Stomach smooth muscle (tissue), 2 donors: ENCODE data around the gene RARS1.

Source experiments
- H3K27ac ChIP-seq: one replicate; pipeline ENCODE4 v1.7.0; 2013; ENCODE audit warnings: mild to moderate bottlenecking, low read length, inconsistent platforms
- H3K27me3 ChIP-seq, 2 donors: one replicate each; pipeline ENCODE4 v1.7.0; 2013; ENCODE audit warnings: low read length in 2 of 2; ENCODE audit not compliant: insufficient read depth in 2 of 2, control insufficient read depth in 1 of 2
- H3K36me3 ChIP-seq, 2 donors: one replicate each; pipeline ENCODE4 v1.7.0; 2013; ENCODE audit warnings: low read length in 2 of 2; ENCODE audit not compliant: control insufficient read depth in 2 of 2, insufficient read depth in 2 of 2
- H3K4me1 ChIP-seq: one replicate; pipeline ENCODE4 v1.7.0; 2013; ENCODE audit warnings: low read length; ENCODE audit not compliant: control insufficient read depth, insufficient read depth
- H3K4me3 ChIP-seq, 2 donors: one replicate each; pipeline ENCODE4 v1.7.0; 2013; ENCODE audit warnings: low read length in 2 of 2
- H3K9ac ChIP-seq, 2 donors: one replicate each; pipeline ENCODE4 v1.7.0; 2013; ENCODE audit warnings: low read length in 2 of 2, mild to moderate bottlenecking in 1 of 2
- H3K9me3 ChIP-seq, 2 donors: one replicate each; pipeline ENCODE4 v1.7.0; 2013; ENCODE audit warnings: low read length in 2 of 2; ENCODE audit not compliant: control insufficient read depth in 2 of 2
- donor health status: healthy.
- donor health status: Pancreatic carcinoma.

RARS1 gene

DNA sequence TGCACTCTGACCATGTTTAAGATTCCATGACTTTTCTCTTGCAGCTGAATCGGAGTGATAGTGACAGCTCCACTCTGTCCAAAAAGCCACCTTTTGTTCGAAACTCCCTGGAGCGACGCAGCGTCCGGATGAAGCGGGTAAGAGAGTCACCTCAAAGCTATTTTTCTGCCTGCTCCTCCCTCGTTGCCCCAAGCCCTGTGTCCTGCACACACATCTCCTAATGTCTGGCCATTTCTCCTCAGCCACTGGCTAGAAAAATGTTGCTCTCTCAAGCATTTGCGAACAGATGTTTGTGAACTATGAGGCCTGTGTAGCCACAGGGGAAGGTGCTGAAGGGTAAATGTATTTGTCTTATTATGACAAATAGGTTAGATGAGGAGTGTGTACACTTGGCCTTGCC lies 25.7 kb upstream of the RARS1 start:
- H3K36me3 ChIP-seq, result no peaks in the 10 kb centered on the region
- no peak overlapping the region for H3K9ac ChIP-seq
- H3K27me3 ChIP-seq, result no peaks in the 10 kb centered on the region
- no peak overlapping the region for H3K27ac ChIP-seq
- H3K4me3 ChIP-seq, result no peak overlapping the region
- H3K4me1 ChIP-seq, result no peaks in the 10 kb centered on the region
- H3K9me3 ChIP-seq, result no peaks in the 10 kb centered on the region

DNA sequence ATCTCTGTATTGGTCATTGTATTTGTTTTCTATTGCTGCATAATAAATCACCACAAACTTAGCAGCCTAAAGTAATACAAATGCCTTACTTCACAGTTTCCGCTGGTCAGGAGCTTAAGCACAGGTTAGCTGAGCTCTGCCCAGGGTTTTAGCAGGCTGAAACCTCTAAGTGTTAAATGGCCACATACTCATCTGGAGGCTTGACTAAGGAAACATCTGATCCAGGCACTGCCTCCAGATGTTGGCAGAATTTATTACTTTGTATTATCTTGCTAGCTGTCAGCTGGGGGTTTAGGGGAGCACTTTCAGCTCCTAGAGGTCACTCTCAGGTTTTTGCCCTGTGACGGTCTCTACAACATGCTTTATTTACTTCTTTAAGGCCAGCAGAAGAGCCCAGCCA lies 23.2 kb upstream of the RARS1 start:
- Histone ChIP-seq H3K4me3 (no peak overlapping the region), H3K9ac (no peak overlapping the region), H3K4me1 (no peaks in the 10 kb centered on the region), H3K27ac (no peak overlapping the region), H3K9me3 (no peaks in the 10 kb centered on the region), H3K36me3 (no peaks in the 10 kb centered on the region), H3K27me3 (peaks cover 0 to 2% of the 10 kb centered on the region in 2 donors)

DNA sequence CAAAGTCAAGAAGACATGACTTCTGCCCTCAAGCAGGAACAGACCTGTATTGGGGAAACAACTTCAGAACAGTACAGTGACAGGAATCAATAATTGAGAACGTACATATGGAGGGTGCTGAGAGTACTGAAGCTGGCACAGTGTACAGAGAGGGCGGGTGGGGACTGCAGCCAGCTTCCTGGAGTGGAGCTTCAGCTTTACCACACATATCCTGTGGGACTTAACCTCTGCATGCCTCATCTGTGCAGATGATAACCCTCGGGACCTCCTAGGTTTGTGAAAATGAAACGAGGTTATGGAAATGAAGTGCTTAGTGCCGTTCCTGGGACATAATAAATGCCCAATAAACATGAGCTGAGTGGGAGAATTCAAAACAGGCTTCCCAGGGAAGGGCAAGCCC lies 22.1 kb upstream of the RARS1 start:
- no peaks in the 10 kb centered on the region for H3K4me1 ChIP-seq
- H3K27me3 ChIP-seq, result peaks cover 0 to 2% of the 10 kb centered on the region in 2 donors
- no peak overlapping the region for H3K27ac ChIP-seq
- no peaks in the 10 kb centered on the region for H3K36me3 ChIP-seq
- H3K9ac ChIP-seq, result no peak overlapping the region
- H3K4me3 ChIP-seq, result no peak overlapping the region
- H3K9me3 ChIP-seq, result no peaks in the 10 kb centered on the region

DNA sequence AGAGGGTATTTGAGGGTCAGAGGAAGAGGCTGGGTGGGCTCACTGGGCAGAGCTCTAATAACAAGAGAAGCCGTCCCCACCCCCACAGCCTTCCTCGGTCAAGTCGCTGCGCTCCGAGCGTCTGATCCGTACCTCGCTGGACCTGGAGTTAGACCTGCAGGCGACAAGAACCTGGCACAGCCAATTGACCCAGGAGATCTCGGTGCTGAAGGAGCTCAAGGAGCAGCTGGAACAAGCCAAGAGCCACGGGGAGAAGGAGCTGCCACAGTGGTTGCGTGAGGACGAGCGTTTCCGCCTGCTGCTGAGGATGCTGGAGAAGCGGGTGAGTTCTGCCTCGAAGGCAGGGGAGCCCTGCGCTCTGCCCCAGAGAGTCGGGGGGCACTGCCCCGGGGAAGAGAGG lies 21.6 kb upstream of the RARS1 start:
- Histone ChIP-seq H3K36me3 (no peaks in the 10 kb centered on the region), H3K4me3 (no peak overlapping the region), H3K4me1 (no peaks in the 10 kb centered on the region), H3K27ac (no peak overlapping the region), H3K9me3 (no peaks in the 10 kb centered on the region), H3K27me3 (peaks cover 0 to 2% of the 10 kb centered on the region in 2 donors), H3K9ac (no peak overlapping the region)

DNA sequence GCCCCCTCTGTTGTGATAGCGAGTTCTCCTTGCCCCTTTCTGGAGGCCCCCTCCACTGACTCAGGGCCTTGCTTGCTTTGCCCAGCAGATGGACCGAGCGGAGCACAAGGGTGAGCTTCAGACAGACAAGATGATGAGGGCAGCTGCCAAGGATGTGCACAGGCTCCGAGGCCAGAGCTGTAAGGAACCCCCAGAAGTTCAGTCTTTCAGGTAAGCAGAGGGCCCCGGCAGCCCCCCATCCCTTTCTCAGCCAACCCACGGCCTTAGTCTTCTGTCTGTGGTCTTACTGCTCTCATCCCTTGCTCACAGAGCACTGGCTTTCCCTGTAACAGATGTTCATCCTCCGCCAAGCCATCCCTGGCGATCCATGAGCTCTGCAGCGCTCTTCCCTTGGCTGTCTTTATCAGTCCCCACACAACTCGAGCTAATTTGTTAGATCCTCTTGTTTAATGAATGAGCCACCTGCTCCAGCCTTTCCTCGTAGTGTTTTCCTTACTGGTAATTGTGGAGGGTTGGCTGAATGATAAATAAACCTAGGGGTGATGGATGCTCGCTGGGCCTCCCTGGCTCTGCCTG lies 18.4 kb upstream of the RARS1 start:
- H3K27ac ChIP-seq, result no peak overlapping the region
- H3K36me3 ChIP-seq, result no peaks in the 10 kb centered on the region
- peaks cover 0 to 5% of the 10 kb centered on the region in 2 donors for H3K27me3 ChIP-seq
- H3K4me3 ChIP-seq, result no peak overlapping the region
- H3K4me1 ChIP-seq, result no peaks in the 10 kb centered on the region
- no peak overlapping the region for H3K9ac ChIP-seq
- no peaks in the 10 kb centered on the region for H3K9me3 ChIP-seq

DNA sequence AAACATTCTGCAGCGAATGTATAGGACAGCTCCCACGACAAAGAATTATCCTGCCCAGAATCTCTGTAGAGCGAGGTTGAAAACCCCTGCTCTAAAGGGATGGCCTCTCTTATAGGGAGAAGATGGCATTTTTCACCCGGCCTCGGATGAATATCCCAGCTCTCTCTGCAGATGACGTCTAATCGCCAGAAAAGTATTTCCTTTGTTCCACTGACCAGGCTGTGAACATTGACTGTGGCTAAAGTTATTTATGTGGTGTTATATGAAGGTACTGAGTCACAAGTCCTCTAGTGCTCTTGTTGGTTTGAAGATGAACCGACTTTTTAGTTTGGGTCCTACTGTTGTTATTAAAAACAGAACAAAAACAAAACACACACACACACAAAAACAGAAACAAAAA lies 17.4 kb upstream of the RARS1 start:
- Histone ChIP-seq H3K36me3 (no peaks in the 10 kb centered on the region), H3K4me1 (no peaks in the 10 kb centered on the region), H3K9ac (no peak overlapping the region), H3K27me3 (peaks cover 0 to 5% of the 10 kb centered on the region in 2 donors), H3K27ac (no peak overlapping the region), H3K9me3 (no peaks in the 10 kb centered on the region), H3K4me3 (no peak overlapping the region)

DNA sequence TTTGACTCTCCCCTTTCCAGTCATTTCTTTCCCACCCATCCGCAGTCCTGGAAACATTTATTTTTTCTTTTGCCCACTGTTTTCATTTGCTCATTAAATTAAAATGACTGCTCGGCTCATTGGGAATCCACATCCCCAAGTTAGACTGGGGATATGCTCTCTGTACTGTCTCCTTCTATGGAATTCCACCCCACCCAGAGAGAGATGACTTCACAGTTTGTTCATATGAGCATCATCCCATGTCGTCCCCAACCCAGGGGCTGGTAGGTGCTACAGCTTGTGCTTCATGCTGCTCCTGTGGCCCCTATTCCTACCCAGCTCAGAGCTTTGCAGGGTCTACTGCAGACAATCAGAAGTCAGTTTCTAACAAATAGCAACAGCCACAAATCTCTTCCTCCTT lies 16.5 kb upstream of the RARS1 start:
- H3K4me1 ChIP-seq, result no peaks in the 10 kb centered on the region
- no peaks in the 10 kb centered on the region for H3K36me3 ChIP-seq
- peaks cover 0 to 5% of the 10 kb centered on the region in 2 donors for H3K27me3 ChIP-seq
- no peaks in the 10 kb centered on the region for H3K9me3 ChIP-seq
- no peak overlapping the region for H3K4me3 ChIP-seq
- H3K27ac ChIP-seq, result no peak overlapping the region
- no peak overlapping the region for H3K9ac ChIP-seq

DNA sequence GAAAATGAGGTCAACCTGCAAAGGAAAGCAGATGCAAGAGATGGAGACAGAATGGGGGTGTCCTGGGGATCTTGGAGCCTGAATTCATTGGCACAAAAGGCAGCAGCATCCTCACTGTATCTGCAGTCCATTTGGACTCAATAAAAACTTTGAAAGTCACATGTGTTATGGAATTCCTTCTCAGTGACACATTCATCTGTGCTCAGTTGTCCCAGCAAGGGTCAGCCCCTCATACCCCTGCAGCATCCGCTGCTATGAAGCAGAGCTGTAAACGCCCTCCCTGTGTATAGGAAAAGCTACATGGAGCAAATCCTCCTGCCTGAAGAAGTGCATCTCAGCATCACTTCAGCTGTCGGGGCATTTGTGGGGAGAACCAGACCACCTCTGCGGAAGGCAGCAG lies 14.5 kb upstream of the RARS1 start:
- Histone ChIP-seq H3K9me3 (no peaks in the 10 kb centered on the region), H3K4me1 (no peaks in the 10 kb centered on the region), H3K27ac (no peak overlapping the region), H3K4me3 (no peak overlapping the region), H3K36me3 (no peaks in the 10 kb centered on the region), H3K9ac (no peak overlapping the region), H3K27me3 (peaks cover 0 to 4% of the 10 kb centered on the region in 2 donors)

DNA sequence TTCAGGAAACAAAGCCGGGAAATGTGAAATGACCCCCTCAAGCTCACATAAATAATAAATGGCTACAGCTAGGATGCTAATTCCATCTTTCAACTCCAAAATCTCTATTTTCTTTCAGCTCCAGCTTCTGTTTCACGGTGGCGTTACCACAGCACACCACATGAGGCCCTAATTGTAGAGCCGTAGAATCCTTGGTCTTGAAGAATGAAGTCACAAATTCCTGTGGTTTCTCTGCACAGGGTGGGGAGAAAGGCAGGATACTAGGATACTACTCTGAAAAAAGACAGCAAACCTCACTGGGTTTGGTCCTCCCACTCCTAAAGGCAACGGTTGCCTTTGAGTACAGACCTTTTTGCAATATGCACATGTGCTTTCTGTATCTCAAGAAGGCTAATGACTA lies 13.9 kb upstream of the RARS1 start:
- Histone ChIP-seq H3K27me3 (peaks cover 0 to 4% of the 10 kb centered on the region in 2 donors), H3K9me3 (no peaks in the 10 kb centered on the region), H3K27ac (no peak overlapping the region), H3K9ac (no peak overlapping the region), H3K4me1 (no peaks in the 10 kb centered on the region), H3K4me3 (no peak overlapping the region), H3K36me3 (no peaks in the 10 kb centered on the region)

DNA sequence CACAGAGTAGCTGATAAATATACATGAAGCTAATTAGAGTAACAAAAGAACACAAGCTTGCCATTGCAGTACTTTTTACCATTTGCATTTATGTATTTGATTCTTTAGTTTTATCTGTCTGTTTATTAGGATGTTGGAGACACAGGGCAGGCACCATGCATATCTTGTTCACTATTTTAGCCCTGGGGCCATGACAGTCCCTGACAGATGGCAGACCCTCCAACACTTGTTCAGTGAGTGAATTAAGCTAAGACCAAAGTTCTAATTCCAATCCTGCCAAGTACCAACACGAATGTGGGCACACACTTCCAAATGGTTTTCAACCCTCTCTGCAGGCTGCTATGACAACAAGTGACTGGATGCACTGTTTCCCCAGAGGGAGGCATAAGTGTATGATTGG lies 12.0 kb upstream of the RARS1 start:
- Histone ChIP-seq H3K27ac (no peak overlapping the region), H3K4me3 (no peak overlapping the region), H3K9ac (no peak overlapping the region), H3K9me3 (no peaks in the 10 kb centered on the region), H3K4me1 (no peaks in the 10 kb centered on the region), H3K27me3 (peaks cover 0 to 4% of the 10 kb centered on the region in 2 donors), H3K36me3 (no peaks in the 10 kb centered on the region)

DNA sequence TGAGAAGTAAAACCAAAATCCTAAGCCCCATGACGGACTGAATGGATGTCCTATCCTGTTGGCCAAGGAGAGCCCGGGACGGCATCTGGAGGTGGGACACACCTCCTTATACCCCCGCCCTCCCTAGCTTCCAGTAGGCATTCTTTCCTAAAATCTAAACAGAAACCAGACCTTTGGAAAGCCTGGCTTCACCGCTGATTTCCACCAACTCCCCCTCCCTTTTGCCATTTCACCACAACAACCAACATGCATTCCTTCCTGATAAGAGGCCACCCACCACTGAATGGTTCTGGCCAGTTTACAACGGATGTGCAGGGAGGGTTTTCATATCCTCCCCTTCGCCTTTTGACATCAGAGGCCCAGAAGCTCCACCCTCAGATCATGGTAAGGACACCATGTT lies 9.2 kb upstream of the RARS1 start:
- Histone ChIP-seq H3K36me3 (no peaks in the 10 kb centered on the region), H3K9me3 (no peaks in the 10 kb centered on the region), H3K27ac (no peak overlapping the region), H3K4me3 (no peak overlapping the region), H3K4me1 (no peaks in the 10 kb centered on the region), H3K27me3 (no peaks in the 10 kb centered on the region), H3K9ac (no peak overlapping the region)
